ENCODE data around the gene CUX1. TPM values are rescaled to one million over a fixed set of nuclear protein-coding genes. Genes with fewer than 3 reads are reported as not detected.
A peak's percentile ranks its signal among the peaks of the same experiment; 100 is the strongest.
"Not testable (repeated sequence)": the region's sequence is repeated elsewhere in the genome, so short reads cannot be mapped to it uniquely, and the experiment has no call there.

The CUX1 gene
- total RNA-seq, 1 donor from 2014 or later: 46.5 TPM

DNA sequence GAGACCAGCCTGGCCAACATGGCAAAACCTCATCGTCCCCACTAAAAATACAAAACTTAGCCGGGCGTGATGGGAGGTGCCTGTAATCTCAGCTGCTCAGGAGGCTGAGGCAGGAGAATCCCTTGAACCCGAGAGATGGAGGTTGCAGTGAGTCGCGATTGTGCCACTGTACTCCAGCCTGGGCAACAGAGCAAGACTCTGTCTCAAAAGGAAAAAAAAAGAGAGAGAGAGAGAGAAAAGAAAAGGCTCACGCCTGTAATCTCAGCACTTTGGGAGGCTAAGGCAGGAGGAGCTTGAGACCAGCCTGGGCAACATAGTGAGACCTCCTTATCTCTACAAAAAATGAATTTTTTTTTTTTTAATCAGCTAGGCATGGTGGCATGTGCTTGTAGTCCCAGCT lies 157.6 kb downstream of the CUX1 start:
- no peak for DNase-seq (ENCODE audit: low read depth)

DNA sequence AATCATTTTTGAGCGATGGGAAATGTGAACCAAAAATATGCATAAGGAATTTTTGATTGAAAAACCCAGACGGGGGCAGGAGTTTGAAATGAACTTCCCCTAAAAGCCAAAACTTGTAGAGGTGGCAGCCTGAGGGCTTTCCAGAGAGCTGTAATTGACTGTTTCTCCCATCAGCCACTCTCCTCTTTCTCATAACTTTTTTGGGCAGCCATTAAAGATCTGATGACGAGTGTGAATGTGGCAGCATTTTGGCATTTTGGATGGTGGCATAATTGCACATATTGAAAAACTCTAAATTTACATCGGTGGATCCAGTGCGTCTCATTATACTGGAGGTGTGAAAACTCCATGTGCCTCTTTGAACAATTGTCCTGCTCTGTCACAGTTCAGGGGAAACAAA lies 159.0 kb downstream of the CUX1 start:
- DNase-seq (ENCODE audit: low read depth): no peak

DNA sequence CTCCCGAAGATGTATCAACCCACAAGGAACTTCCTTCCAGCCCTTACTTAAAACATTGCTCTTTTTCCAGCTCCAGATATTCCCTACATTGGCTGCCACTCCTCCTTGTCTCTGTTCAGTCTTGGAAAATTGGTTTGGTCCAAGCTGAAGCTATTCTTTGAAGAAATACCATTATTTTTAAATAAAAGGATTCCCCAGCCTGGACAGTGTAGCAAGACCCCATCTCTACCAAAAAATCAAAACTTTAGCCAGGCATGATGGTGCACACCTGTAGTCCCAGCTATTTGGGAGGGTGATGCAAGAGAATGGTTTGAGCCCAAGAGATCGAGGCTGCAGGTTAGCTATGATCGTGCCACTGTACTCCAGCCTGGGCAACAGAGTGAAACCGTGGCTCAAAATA lies 159.8 kb downstream of the CUX1 start:
- DNase-seq (ENCODE audit: low read depth): no peak

GRCh38 chr7:101978683-101979082 lies 161.3 kb downstream of the CUX1 start:
- no peak for DNase-seq (ENCODE audit: low read depth)

GRCh38 chr7:101983147-101983811 lies 165.9 kb downstream of the CUX1 start:
- no peak for DNase-seq (ENCODE audit: low read depth)

- DNase-seq (ENCODE audit: low read depth): no peak
These were observed 166.9 kb downstream of the CUX1 start for GRCh38 chr7:101984133-101984879.

DNA sequence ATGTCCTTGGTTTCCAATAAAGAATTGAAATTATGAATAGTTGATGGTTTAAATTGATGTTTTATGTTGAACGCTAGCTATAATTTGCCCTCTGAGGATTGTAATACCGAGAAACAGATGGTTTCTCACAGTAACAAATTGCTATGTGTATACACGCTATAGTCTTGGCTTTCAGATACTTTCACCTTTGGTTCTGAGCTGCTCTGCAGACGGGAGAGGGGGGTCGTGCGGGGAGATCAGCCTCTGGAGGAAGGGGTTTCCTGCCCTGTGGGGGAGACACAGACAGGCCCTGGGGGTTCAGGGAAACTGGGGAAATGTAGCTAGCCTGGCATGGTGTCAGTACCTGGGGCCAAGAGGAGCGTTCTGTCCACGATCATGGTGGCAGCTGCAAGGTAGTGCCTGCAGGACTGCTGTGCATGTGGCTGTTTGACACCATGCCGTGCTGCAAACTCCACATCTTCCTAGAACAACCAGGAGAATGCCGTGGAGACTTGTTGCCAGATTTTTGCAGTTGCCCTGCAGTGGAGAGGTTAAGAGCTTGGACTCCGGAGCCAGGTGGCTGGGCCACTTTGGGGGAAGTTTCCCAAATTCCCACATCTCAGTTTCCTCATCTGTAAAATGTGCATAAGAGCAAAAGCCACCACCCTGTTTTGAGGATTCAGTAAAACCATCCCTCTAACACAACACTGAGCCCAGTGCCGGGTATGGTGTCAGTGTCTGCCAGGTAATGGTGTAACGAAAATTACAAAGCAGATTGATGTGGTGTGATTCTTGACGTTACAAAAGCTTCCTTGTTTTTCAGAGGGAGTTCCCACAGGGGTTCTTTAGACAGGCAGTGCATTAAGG lies 167.9 kb downstream of the CUX1 start:
- no peak for DNase-seq (ENCODE audit: low read depth)

DNA sequence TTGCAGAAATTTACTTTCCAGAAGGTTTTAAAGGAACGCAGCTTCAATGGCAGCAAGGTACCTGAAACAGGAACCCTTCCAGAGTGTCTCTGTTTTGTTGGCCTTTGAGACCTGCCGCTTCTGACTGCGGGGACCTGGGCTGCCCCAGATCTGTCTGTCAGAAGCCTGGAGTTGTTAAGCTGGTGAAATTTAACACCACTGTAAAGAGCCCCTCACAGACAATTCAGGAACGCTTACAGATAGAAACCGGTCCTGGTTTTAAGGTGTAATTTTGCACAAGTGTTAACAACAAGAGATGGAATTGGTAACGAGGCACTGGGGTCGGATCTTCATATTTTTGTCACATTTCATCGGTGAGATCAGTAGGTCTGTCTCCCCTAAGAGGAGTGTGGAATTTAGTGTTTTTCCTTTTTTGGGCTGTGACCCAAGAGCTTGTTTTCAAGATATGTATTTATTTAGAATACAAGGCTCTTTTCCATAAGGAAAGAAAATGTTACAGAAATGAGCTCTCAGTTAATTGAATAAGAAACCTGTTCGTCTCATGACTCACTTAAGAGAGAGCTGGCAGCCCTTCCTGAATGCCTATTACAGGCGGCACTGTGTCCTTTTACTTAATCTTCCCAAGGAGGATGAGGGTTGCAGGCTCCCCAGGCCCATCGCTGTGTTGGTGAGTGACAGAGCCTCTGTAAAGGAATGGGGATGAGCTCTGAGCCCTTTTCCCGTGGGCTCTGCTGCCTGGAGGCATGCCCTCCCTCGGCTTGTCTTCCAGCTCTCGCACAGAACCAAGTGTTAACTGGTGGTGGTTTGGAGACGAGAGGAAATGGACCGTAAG lies 168.7 kb downstream of the CUX1 start:
- no peak for DNase-seq (ENCODE audit: low read depth)

DNA sequence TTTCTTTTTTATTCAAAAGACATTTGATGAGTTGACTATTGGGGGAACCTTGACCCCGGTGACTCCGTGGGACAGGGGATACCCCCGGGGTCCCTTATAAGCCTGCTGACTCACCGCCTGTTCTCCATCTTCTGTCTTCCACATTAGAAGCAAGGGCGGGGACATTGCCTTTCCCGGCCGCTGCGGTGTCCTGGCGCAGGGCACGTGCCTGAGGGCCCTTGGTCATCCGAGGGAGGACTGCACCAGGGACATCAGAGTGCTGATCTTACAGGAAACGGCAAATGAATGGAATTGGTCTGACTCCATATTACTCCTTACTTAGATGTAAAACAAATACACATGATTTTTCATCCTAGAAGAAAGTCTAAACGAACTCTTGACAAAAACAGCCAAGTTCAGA lies 170.1 kb downstream of the CUX1 start:
- no peak for DNase-seq (ENCODE audit: low read depth)

- not testable (repeated sequence) for DNase-seq (ENCODE audit: low read depth)
These were observed 170.6 kb downstream of the CUX1 start for GRCh38 chr7:101988060-101988459.

DNA sequence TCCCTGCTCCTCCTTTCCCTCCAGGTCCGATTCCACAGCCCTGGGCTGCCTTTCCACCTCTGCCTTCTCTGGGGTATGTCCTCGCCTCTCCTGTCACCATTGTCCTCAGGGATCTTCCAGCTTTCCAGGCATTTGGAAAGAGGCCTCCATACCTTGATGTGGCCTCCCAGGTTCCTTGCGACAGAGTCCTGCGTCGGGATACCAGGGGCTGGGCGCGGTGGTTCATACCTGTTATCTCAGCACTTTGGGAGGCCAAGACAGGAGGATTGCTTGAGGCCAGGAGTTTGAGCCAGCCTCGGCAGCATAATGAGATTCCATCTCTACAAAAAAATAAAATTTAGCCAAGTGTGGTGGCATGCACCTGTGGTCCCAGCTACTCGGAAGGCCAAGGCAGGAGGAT lies 171.1 kb downstream of the CUX1 start:
- DNase-seq (ENCODE audit: low read depth): no peak

- DNase-seq (ENCODE audit: low read depth): no peak
These were observed 171.7 kb downstream of the CUX1 start for GRCh38 chr7:101989101-101989500.

DNA sequence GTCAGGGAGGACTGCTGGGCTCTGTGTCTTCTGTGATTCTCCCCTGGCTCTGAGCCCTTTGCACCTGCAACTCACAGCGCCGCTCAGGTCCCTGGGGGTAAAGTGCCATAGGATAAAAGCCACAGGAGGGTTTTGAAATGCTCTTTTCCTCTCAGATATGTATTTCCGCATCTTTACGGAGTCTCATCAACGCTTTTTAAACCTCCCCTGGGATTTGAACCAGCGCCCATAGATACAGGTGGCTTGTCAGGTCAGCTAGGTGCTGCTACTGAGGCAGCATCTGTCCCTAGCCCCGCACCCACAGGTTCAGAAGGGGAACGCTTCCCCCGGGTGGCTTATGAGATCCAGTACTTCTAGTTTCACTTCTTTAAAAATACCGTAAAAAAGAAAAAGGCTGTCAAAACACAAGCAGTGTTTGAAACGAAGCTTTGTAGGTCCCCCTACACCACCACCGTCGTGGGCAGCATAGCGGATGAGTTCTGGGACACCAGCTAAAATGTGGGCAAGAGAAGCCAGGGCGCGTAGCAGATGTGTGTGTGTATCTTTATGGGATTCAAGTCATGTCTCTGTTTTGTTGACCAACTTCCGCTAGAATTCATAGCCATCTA lies 173.5 kb downstream of the CUX1 start:
- no peak for DNase-seq (ENCODE audit: low read depth)

DNA sequence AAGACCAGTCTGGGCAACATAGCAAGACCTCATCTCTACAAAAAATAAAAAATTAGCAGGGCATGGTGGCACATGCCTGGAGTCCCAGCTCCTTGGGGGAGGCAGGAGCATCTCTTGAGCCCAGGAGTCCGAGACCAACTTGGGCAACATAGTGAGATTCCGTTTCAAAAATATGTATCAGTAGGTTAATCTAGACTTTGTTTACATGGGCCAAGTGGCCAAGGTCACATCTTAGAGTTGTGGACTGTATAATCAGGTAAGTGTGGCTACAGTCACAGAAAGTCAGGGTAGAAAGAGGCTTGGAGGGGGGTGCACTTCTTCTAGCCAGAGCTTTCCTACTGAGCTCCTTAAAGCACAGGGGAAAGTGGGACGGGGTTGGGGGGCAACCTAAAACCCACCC lies 174.4 kb downstream of the CUX1 start:
- no peak for DNase-seq (ENCODE audit: low read depth)

DNA sequence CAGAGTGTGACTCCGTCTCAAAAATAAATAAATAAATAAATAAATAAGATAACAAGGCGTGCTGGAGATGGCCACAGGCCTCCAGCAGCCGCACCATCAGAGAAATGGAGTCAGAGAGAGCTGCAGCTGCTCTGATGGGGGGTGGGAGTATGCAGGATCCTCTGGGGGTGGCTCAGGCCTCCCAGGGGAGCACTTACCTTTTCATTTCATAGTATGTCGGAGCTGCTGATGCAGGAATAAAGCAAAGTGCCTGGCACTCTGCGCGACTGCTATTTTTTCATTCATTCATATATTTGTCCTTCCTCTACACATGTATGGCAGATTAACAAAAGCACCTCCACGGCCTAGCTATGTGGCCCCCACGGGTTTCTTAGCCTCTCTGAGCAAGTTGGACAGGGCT lies 175.9 kb downstream of the CUX1 start:
- no peak for DNase-seq (ENCODE audit: low read depth)

GRCh38 chr7:101995121-101995520 lies 177.7 kb downstream of the CUX1 start:
- no peak for DNase-seq (ENCODE audit: low read depth)

DNA sequence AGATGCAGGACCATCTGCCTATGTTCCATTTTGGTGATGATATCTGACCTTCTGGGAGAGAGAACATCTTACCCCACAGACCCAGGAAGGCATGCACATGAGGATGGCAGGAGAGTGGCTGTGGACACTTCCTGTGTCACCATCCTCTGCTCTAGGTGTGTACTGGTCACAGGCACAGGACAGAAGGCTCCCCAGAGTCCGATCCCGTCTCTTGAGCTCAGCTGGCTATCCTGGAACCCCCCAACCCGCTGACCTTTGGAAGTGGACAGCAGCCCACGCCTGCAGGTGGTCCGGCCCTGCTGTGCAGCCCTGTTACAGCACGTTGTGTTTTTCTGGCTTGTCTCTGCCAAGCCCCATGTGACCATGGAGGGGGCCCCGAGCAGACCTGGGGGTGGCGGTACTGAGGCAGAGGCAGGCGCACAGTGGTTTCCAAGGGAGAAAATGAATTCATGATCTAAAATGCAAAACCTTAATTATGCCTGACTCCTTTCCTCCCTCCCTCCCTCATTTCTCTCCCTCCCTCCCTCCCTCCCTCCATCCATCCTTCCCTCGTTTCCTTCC lies 178.8 kb downstream of the CUX1 start:
- DNase-seq (ENCODE audit: low read depth): no peak

GRCh38 chr7:101996876-101997275 lies 179.4 kb downstream of the CUX1 start:
- no peak for DNase-seq (ENCODE audit: low read depth)

DNA sequence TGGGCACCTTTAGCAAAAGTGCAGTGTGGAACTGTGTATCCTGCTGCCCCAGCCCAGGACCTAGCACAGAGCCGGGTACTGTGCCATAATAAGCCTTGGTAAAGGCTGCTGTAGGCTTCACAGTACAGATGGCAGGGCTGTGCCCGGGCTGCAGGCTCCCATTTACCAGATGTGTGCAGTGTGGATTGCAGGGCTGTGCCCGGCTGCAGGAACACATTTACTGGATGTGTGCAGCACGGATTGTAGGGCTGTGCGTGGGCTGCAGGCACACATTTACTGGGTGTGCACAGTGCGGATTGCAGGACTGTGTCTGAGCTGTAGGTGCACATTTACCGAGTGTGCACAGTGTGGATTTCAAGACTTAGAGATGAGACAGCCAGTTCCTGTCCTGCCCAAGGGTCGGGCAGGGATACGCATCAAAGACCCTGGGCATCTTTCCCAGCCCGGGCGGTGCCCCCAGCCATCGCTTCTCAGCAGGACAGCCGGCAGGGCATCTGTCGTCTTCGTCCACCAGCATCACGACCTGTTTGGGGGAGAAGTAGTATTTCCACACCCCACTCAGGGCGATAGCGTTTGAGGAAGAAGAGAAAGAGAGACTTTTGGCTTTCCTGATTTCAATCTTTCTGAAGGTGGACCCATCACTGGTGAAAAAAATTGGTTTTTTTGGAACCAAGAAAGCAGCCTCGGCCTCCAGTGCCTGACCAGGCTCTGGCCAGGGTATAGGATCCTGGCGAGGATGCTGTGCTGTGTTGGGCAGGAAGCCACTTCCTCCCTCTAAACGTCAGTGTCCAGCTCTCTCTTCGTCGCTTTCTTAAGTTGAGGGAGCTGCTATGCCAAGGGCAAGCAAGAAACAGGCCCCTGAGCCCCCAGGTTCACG lies 180.8 kb downstream of the CUX1 start:
- no peak for DNase-seq (ENCODE audit: low read depth)

DNA sequence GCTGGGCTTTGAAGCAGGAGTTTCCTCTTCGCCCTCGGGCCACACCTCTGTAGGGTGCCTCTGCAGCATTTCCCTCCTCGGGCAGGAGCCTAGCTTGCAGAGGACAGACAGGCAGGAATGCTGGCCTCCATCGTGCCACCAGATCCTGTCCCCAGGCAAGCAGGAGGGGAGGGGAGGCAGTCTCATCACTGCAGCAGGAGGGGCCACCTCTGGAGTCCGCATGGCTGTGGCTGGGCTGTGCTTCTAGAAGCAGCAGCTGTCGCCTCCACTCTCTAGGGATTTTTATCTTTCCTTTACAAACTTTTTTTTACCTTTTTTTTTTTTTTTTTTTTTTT lies 181.4 kb downstream of the CUX1 start:
- peak; percentile 67 for DNase-seq (ENCODE audit: low read depth)

Data from myocyte (in vitro differentiated cells).